22Rv1 (cell line): ENCODE results near the gene GJB4.

Source experiments
- ZFX ChIP-seq: fragments of 450-650 bp; IDR thresholded peaks from 2 replicates; pipeline ENCODE4 v1.6.1; 2017; ENCODE audit warnings: antibody characterized with exemption, borderline replicate concordance
- TF ChIP-seq, protein P1 (sequence below): fragments of 450-650 bp; IDR thresholded peaks from 2 replicates; pipeline ENCODE4 v1.5.1; 2017; ENCODE audit warnings: mild to moderate bottlenecking

DNA sequence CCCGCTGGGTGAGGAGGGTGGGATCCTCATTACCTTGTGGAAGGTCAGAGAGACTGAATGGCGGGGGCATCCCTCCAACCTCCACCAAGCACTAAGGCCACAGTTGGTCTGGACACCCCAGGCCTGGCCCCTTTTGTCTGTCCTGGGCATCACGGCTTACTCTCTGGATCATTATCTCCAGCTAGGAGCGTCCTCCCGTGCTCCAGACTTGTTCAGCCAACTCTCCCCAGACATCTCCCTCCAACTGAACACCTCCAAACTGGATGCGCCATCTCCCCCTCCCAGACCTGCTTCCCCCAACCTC lies 11.9 kb upstream of the GJB4 start:
- TF ChIP-seq, protein P1, sequence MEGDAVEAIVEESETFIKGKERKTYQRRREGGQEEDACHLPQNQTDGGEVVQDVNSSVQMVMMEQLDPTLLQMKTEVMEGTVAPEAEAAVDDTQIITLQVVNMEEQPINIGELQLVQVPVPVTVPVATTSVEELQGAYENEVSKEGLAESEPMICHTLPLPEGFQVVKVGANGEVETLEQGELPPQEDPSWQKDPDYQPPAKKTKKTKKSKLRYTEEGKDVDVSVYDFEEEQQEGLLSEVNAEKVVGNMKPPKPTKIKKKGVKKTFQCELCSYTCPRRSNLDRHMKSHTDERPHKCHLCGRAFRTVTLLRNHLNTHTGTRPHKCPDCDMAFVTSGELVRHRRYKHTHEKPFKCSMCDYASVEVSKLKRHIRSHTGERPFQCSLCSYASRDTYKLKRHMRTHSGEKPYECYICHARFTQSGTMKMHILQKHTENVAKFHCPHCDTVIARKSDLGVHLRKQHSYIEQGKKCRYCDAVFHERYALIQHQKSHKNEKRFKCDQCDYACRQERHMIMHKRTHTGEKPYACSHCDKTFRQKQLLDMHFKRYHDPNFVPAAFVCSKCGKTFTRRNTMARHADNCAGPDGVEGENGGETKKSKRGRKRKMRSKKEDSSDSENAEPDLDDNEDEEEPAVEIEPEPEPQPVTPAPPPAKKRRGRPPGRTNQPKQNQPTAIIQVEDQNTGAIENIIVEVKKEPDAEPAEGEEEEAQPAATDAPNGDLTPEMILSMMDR = no peak
- TF ChIP-seq ZFX = no peak
